GM18505 (cell line): Measurements from ENCODE around the gene PMFBP1.

Experiments used
- ATAC-seq: cut with Tn5 transposase; IDR thresholded peaks from one replicate; pipeline ENCODE4 v1.9.1; 2021; ENCODE audit not compliant: unreplicated experiment
- POLR2A ChIP-seq: IDR thresholded peaks from 4 replicates; pipeline ENCODE4 v1.6.1; 2011; ENCODE audit warnings: borderline replicate concordance; ENCODE audit not compliant: insufficient read depth, insufficient read length; ENCODE audit errors: extremely low read depth

PMFBP1 gene

GRCh38 chr16:72111657-72112451 is 60.1 kb downstream of the PMFBP1 start:
- no peak for TF ChIP-seq POLR2A
- ATAC-seq, result no peak

DNA sequence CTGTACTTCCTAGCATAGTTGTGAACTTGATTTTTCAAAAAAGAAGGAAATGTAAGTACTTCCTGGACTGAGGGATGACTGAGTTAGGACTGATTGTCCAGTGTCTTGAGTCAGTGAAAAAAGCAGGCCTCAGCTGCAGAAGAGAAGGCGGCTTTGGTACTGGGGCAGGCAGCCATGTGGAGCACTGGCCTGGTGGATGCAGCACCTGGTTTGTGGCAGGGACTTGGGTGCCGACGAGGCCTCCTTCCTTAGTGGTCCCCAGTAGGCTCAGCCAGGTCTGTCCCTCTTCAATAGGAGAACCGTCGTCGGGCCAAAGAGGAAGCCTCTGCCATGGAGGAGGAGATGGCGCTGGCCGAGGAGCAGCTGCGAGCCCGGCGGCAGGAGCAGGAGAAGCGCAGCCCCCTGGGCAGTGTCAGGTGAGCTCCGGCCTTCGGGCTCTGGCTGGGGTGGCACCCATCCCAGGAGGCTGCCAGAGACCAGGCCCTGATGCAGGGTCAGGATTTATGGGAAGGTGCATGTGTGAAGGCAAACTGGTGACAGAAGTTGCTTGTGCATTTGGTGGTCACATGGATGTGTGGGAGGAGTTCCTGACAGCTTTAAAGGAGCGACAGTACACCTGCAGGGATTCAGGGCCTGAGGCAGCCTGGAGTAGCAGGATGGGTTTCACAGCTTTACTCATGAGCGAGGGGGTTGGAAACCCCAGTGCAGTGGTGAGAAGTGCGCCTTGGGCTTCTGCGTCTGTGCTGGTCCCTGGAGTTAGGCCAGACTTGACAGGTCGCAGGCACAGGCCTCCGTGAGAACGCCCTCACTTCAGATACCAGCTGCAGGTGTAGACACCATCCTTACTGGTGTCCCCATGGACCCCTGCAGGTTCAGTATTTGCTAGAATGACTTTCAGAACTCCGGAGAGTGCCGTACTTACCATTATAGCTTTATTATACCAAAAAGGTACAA is 61.0 kb downstream of the PMFBP1 start:
- ATAC-seq, result no peak
- TF ChIP-seq POLR2A, result no peak

GRCh38 chr16:72109966-72110530 is 61.9 kb downstream of the PMFBP1 start:
- no peak for ATAC-seq
- no peak for TF ChIP-seq POLR2A

DNA sequence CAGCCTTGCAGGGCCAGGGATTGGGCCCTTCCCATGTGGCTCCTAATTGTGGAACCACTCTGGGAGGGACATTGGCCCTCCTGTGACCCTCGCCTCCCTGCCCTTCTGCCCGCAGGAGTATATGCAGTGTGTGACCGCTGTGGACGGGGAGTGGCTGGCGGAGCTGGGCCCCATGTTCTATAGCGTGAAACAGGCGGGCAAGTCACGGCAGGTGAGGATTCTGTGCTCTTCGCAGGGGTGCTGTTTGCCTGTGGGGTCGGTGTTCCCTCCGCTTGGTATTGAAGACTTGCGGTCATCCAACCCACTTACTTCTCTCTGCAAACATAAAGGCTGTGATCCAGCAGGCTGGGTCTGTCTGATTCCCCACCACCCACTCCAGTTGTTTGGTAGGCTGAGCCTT is 62.7 kb downstream of the PMFBP1 start:
- TF ChIP-seq POLR2A, result no peak
- no peak for ATAC-seq

DNA sequence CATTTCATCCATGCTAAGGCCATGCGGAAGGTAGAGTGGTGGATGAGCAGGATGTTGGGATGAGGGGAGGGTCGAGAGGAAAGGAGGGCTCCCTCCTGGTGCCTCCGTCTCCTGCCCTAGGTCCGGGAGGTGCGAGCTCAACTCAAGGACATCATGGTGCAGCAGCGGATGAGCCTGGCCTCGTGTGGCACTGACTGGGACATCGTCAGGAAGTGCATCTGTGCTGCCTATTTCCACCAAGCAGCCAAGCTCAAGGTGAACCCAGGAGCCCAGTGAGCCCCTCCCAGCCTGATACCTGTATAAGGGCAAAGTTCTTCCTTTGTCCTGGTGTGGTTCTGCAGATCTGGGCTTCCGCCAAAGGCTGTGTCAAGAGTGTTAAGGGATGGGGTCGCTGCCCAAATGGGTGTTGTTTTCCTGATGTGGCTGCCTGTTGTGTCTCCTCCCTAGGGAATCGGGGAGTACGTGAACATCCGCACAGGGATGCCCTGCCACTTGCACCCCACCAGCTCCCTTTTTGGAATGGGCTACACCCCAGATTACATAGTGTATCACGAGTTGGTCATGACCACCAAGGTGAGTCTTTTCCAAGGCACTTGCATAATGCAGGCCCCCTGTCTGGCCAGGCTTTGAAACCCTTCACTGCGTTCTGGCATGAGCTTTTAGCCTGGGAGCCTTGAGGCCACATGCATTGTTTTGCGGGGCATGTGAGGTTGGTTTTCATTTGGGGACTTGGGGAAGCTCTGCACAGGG is 63.4 kb downstream of the PMFBP1 start:
- TF ChIP-seq POLR2A, result no peak
- ATAC-seq, result no peak

DNA sequence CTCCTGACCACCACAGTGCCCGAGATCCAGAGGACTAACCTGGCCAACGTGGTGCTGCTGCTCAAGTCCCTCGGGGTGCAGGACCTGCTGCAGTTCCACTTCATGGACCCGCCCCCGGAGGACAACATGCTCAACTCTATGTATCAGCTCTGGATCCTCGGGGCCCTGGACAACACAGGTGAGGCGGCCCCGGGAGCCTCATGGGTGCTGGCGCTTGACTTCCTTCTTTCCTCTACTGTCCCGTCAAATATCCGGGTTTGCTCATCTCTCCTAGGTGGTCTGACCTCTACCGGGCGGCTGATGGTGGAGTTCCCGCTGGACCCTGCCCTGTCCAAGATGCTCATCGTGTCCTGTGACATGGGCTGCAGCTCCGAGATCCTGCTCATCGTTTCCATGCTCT is 64.6 kb downstream of the PMFBP1 start:
- TF ChIP-seq POLR2A, result no peak
- ATAC-seq, result no peak

- ATAC-seq, result no peak
- no peak for TF ChIP-seq POLR2A
Measured at GRCh38 chr16:72105978-72106377, 66.0 kb downstream of the PMFBP1 start.

GRCh38 chr16:72104905-72105304 is 67.0 kb downstream of the PMFBP1 start:
- TF ChIP-seq POLR2A, result no peak
- no peak for ATAC-seq

DNA sequence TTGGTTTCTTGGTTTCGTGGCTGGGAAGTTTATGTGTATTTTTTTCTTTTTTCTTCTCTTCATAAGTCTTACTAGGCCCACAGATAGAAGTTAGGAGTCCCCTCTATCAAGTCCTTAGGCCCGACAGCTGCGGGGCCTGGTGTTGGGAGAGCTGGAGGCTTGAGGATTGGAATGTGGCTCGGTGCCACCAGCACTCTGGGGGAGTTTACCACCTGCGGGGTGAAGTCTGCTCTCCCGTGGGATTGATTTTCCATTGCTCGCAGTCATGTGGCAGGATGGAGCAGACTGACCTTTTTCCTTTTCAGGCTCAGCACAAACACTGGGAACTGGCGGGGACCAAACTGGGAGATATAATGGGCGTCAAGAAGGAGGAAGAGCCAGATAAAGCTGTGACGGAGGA is 70.8 kb downstream of the PMFBP1 start:
- ATAC-seq, result no peak
- no peak for TF ChIP-seq POLR2A

GRCh38 chr16:72099377-72099818 is 72.6 kb downstream of the PMFBP1 start:
- peak; percentile 74 for ATAC-seq
- no peak for TF ChIP-seq POLR2A

GRCh38 chr16:72098936-72099335 is 73.0 kb downstream of the PMFBP1 start:
- ATAC-seq, result no peak
- no peak for TF ChIP-seq POLR2A

DNA sequence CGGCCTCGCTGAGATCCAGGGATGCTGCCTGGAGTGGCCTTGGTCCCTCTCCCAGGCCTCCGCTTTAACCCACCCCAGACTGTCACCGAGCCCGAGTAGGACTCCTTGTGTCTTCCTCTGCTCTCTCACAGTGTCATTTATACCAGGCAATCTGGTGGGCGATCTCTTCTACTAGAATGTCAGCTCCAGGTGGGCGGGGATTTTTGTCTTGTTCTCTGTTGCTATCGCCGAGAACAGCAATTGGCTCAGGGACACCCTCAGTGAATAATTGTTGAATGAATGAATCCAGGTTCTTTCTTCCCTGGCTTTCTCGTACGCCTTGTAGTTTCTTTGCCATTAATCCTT is 77.7 kb downstream of the PMFBP1 start:
- no peak for TF ChIP-seq POLR2A
- no peak for ATAC-seq
